Measurements from ENCODE around the gene MLLT6. TPM values are rescaled to one million over a fixed set of nuclear protein-coding genes. Genes with fewer than 3 reads are reported as not detected.

MLLT6 gene
- total and polyA plus RNA-seq, 2 of the 13 experiments (the other 11 are each of a cell fraction or from before 2014, with no cell fraction given), result 50.7 to 69.5 TPM

GRCh38 chr17:38656959-38657823 is 47.9 kb upstream of the MLLT6 start (continued):
- TF ChIP-seq STAT5B (CRISPR knock-in tag; IDR thresholded peaks at IDR 0.05), result no peak
- TF ChIP-seq NFE2L2 (IDR thresholded peaks at IDR 0.05; ENCODE audit: low read length), result no peak
- no peak for TF ChIP-seq PREB (CRISPR knock-in tag; IDR thresholded peaks at IDR 0.05)
- TF ChIP-seq, protein P1, sequence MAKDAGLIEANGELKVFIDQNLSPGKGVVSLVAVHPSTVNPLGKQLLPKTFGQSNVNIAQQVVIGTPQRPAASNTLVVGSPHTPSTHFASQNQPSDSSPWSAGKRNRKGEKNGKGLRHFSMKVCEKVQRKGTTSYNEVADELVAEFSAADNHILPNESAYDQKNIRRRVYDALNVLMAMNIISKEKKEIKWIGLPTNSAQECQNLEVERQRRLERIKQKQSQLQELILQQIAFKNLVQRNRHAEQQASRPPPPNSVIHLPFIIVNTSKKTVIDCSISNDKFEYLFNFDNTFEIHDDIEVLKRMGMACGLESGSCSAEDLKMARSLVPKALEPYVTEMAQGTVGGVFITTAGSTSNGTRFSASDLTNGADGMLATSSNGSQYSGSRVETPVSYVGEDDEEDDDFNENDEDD (CRISPR knock-in tag; IDR thresholded peaks at IDR 0.05; ENCODE audit: borderline replicate concordance), result peak; percentile 64; the same call in 1 of the 2 replicates
- TF ChIP-seq SNAI1 (CRISPR knock-in tag; IDR thresholded peaks at IDR 0.05; ENCODE audit: borderline replicate concordance), result no peak; the same call in 1 of the 2 replicates
- no peak for TF ChIP-seq ZNF777 (CRISPR knock-in tag; IDR thresholded peaks at IDR 0.05)
- TF ChIP-seq, protein P2, sequence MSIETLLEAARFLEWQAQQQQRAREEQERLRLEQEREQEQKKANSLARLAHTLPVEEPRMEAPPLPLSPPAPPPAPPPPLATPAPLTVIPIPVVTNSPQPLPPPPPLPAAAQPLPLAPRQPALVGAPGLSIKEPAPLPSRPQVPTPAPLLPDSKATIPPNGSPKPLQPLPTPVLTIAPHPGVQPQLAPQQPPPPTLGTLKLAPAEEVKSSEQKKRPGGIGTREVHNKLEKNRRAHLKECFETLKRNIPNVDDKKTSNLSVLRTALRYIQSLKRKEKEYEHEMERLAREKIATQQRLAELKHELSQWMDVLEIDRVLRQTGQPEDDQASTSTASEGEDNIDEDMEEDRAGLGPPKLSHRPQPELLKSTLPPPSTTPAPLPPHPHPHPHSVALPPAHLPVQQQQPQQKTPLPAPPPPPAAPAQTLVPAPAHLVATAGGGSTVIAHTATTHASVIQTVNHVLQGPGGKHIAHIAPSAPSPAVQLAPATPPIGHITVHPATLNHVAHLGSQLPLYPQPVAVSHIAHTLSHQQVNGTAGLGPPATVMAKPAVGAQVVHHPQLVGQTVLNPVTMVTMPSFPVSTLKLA (IDR thresholded peaks at IDR 0.05), result peak; percentile 2; the same call in 1 of the 2 replicates
- TF ChIP-seq ZMYM2 (CRISPR knock-in tag; IDR thresholded peaks at IDR 0.05), result peak; percentile 61; the same call in 1 of the 2 replicates
- peak; percentile 47 for TF ChIP-seq ZMYM3 (CRISPR knock-in tag; IDR thresholded peaks at IDR 0.05)
- peak in 1 of 2 experiments; percentile 20; a peak in 2 of 4 replicates for TF ChIP-seq NR2F1 (CRISPR knock-in tag; IDR thresholded peaks at IDR 0.05)
- TF ChIP-seq SP2 (CRISPR knock-in tag; IDR thresholded peaks at IDR 0.05), result no peak
- TF ChIP-seq, protein P3, sequence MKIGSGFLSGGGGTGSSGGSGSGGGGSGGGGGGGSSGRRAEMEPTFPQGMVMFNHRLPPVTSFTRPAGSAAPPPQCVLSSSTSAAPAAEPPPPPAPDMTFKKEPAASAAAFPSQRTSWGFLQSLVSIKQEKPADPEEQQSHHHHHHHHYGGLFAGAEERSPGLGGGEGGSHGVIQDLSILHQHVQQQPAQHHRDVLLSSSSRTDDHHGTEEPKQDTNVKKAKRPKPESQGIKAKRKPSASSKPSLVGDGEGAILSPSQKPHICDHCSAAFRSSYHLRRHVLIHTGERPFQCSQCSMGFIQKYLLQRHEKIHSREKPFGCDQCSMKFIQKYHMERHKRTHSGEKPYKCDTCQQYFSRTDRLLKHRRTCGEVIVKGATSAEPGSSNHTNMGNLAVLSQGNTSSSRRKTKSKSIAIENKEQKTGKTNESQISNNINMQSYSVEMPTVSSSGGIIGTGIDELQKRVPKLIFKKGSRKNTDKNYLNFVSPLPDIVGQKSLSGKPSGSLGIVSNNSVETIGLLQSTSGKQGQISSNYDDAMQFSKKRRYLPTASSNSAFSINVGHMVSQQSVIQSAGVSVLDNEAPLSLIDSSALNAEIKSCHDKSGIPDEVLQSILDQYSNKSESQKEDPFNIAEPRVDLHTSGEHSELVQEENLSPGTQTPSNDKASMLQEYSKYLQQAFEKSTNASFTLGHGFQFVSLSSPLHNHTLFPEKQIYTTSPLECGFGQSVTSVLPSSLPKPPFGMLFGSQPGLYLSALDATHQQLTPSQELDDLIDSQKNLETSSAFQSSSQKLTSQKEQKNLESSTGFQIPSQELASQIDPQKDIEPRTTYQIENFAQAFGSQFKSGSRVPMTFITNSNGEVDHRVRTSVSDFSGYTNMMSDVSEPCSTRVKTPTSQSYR (CRISPR knock-in tag; IDR thresholded peaks at IDR 0.05; ENCODE audit: borderline replicate concordance), result peak; percentile 78; the same call in 1 of the 2 replicates
- TF ChIP-seq HOXD1 (CRISPR knock-in tag; IDR thresholded peaks at IDR 0.05), result no peak
- peak; percentile 76; the same call in 1 of the 2 replicates for TF ChIP-seq CEBPB (IDR thresholded peaks at IDR 0.05; ENCODE audit: borderline replicate concordance, low read depth, low read length)
- TF ChIP-seq, protein P4, sequence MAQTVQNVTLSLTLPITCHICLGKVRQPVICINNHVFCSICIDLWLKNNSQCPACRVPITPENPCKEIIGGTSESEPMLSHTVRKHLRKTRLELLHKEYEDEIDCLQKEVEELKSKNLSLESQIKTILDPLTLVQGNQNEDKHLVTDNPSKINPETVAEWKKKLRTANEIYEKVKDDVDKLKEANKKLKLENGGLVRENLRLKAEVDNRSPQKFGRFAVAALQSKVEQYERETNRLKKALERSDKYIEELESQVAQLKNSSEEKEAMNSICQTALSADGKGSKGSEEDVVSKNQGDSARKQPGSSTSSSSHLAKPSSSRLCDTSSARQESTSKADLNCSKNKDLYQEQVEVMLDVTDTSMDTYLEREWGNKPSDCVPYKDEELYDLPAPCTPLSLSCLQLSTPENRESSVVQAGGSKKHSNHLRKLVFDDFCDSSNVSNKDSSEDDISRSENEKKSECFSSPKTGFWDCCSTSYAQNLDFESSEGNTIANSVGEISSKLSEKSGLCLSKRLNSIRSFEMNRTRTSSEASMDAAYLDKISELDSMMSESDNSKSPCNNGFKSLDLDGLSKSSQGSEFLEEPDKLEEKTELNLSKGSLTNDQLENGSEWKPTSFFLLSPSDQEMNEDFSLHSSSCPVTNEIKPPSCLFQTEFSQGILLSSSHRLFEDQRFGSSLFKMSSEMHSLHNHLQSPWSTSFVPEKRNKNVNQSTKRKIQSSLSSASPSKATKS (CRISPR knock-in tag; IDR thresholded peaks at IDR 0.05), result peak; percentile 98
- TF ChIP-seq MAFG (CRISPR knock-in tag; IDR thresholded peaks at IDR 0.05), result no peak
- TF ChIP-seq ZNF850 (CRISPR knock-in tag; conservative IDR thresholded peaks at IDR 0.05), result no peak

Data from HepG2 (cell line).